DMS153 treated with DMSO at 0.1 percent for 48 hours (cell line): ENCODE measurements around the gene TNN.

Source experiments
- DNase-seq: peaks from one replicate; lab custom pipeline; 2025; ENCODE audit not compliant: unreplicated experiment; lab: John Stamatoyannopoulos, UW

TNN gene

DNA sequence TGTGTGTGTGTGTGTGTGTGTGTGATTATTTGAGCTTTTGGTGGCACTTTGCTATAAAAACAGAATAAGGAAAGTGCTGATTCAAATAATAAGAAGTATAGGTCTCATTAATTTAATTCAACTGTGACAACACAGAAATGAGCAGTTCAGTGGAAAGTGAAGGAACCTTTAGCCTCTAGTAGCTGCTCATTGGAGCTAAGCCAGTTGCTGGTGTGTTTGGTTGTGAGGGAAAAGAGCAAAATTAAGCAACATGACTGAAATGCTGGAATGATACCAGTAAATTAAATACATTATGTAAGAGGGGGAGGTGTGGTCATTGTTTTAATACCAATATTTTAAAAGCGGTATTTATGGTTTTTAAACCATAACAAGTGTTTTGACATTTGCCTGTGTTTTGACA, 69.7 kb downstream of the TNN start:
- DNase-seq: no peak

DNA sequence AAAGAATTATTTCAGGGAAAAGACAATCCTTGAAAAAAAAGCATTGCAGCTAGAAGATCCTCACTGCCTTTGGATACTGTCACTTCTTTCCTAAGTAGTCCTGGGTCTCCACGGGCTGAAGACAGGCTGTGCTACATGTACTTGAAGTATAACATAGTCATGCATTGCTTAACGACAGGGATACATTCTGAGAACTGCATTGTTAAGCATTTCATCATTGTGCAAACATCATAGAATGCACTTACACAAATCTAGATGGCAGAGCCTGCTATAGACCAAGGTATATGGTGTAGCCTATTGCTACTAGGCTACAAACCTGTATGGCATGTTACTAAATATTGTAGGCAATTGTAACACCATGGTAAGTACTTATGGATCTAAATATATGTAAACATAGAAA, 70.9 kb downstream of the TNN start:
- no peak for DNase-seq

DNA sequence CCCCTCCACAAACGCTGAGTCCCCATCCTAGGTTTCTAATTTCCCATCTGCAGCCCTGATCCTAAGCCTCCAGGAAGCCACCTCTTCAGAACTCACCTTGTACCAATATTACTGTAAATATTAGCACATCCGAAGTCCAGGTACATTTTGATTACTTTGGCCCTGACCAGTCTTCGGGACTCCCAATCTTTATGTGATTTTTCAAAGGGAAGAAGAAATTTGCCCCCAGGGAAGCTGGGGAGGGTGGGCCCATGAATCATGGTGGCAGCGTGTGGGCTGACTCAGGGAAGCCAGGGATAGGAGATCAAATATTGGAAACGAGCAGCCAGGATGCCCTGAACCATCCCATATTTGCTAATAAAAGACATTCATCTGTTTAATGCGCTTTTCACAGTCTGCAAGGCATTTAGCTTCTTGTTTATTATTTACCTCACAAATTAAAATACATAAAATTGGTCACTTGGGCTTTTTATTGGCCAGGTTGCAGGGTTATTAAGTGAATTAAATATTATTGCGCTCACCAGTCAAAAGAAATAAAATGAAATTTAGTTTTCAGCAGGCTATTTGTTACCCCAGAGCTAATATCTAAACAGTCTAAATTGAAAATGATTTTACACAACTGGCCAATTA, 78.4 kb downstream of the TNN start:
- no peak for DNase-seq

DNA sequence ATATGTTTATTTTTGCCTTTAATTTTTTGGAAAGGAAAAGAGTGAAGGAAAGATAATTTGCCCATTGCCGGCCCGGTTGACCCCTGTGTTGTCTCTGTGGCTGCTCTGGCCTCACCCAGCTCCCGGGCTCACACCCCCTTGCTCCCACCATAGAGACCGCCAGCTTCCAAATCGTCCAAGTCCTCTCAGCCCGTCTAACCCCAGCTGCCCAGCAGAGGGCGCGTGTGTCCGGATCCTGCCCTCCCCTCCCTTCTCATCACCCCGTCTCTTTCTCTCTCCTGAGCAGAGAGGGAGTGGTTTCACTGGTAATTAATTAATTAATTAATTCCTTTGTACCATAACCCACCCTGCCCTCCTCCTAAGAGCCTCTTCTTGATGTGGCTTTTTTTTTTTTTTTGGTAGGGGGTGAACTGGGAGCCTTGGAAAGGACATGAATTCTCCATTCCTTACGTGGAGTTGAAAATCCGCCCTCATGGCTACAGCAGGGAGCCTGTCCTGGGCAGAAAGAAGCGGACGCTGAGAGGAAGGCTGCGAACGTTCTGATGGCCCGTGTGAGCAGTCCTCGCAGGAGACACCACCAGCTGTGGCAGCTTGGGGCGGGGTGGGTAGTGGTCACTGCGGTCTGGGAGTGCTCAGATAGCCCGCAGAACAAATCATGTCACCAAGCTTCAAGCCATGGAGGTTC, 79.0 kb downstream of the TNN start:
- DNase-seq: peak; percentile 57

DNA sequence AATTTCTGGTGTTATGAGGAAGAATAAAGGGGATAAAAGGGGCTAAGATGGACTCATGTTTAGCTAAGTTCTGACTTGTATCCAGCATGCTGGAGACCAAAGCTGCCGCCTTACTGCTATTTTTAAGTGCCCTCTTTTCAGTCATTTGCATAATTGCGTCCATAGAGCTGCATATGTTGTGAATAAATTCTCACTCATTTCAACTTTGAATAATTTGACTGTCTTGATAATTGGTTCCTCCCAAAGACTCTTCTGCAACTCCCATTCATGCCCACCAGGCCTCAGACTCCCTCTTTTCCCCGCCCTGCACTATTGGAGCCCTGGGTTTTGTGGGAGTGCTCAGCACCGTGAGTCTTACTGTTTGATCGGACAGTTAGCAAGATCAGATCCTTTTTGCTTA, 79.9 kb downstream of the TNN start:
- no peak for DNase-seq

DNA sequence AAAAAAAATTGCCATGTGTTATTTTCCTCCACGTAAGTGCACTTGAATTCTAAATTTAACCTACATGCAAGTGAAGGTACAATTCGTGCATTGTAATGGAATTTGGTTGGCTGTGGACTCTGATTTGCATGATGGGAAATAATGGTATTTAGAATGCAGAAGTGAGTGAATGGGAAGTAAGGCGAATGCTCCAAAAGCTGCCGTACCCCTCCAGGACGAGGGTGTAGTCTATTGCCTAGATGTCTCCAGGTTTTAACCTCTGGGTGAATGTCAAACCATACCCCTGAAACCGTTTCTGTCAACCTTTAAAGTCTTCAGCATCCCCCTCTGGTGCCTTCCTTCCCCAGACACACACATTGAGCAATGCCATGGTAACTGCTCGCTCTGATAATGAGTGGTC, 80.4 kb downstream of the TNN start:
- DNase-seq: no peak

DNA sequence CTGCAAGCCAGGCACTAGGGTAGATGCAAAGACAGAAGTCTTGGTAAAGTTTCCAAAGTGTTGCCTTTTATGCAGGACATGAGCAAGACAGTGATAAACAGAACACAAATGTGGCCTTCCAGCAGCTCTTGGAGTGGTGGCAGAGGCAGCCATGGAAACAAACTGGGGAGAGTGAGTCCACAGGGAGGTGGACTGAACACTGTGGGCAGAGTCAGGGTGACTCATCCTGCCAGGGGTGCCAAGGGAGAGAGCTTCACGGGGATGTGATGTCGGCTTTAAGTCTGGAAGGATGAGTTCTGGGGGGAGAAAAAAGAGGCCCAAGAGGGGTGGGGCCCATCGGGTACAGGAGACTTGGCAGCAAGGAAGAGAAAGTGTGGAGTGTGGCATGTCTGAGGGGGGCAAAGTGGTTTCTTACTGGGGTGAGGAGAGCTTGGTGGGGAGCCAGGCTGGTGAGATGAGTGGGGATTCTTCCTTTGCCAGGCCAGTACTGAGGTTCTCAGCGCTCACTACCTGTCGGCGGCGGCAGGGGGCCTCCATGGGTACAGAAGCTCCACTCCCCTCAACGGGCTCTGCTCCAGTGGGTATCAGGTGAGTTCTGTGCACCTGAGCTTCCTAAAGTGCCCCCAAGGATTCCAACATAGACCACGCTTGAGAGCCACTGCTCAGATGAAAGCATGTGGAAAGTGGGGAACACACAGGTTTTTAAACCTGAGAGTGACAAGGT, 83.1 kb downstream of the TNN start:
- no peak for DNase-seq

DNA sequence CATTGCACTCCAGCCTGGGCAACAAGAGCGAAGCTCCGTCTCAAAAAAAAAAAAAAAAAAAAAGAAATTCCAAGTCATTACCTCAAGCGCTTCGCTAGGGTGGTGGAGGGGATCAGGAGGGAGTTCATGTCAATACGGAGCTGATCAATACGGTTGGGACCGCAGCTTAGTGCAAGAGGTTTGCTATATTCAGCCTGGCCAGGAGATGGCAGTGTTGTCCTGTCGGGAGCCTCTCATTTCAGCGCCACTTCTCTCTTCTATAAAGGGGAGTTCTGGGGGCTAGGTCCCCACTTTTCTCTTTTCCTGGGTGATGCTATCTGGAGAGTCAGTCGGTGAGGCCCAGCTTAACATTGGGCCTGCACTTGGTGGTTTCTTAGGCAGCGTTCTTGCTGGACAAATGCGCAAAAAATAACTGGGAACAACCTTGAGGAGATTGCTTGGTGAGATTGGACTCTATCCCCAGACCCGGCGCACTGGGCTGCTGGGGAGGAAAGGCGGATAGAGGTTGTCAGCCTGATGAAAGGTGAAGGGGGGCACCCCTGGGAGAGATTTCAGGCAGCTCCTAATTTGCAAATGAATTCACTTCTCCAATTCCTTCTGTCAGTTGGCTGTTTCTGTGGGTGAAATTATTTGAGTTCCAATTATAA, 84.5 kb downstream of the TNN start:
- DNase-seq: peak; percentile 64

DNA sequence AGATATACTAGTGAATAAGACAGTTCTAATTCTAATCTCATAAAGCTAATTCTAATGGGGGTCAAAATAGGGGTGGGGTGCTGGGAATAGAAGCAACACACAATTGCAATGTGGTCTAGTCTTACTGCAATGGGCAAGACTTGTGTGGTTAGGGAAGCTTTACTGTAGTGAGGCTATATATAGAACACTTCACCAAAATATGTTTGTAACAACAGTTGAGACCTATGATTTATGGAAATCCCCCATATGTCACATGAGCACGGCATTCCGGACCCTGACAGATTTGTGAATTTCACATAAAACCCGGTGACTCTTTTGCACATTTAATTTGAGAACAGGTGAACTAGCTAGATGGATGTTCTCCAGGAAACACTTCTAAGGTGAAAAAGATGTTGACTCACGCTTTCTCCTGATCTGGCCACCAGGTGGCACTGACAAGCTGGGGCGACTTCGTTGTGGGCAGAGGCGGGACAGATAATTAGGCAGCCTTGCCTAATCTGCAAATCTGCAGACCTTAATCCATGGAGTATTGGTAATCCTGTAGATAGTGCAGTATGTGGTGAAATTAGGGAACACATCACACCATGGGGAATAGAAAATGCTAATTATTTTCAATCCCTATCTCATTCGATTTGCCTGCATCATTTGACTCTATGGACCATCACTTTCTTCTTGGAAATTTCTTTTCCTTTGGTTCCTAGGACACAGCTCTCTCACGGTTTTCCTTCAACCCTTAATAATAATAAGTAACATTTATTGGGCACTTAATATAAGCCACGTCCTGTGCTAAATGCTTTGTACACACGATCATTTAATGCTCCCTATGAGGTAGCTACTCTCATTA, 87.2 kb downstream of the TNN start:
- DNase-seq: peak; percentile 77

DNA sequence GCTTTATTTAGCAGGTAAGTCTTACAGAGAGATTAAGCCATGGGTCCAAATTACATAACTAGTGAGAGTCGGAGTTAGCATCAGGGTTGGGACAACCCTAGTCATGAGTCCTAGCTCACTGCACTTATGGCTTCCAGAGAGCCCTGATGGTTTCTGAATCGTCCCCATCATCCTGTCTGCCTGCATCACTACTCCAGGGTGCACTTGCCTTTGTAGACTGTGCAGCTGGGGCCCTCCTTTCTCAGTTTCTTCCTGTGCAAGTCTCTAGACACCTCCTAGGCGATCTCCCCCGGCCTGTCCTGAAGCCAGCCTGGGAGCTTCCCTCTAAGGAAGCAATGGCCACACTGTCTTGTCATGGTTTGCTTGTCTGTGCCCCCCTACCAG, 87.8 kb downstream of the TNN start:
- no peak for DNase-seq

DNA sequence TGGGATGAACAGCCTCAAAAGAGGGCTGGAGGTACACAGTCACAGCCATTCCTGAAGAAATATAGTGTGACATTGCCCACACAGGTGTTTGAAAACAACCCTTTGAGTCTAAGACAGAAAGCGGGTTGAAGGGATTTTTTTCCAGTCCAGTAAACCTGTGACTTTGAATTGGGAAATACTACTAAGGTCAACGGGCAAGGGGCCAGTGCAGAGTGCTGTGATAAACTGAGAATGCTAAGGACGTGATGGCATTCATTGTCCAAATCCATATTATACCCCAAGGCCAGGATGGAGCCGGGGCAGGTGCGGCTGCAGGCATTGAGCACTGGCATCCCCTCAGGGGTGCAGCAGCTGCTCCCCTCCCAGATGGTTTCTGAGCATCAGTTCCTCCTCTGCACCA, 88.3 kb downstream of the TNN start:
- DNase-seq: no peak

DNA sequence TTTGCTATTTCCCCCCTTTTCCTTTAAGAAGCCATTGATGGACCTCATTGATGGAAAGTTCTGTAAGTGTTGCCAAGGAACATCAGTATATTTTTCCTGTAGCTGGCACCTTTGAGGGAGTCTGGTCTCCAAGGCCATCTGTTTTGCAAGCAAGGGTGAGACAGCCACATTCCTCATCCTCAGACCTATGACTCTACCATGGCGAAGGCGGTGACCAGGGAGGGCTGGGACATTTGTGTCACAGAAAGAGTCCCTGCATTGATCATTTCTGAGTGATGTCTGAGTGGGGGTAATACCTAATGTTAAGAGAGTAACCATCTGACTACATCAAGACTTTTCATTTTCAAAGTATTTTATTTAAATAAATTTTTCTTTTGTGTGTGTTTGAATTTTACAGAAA, 89.6 kb downstream of the TNN start:
- DNase-seq: no peak

DNA sequence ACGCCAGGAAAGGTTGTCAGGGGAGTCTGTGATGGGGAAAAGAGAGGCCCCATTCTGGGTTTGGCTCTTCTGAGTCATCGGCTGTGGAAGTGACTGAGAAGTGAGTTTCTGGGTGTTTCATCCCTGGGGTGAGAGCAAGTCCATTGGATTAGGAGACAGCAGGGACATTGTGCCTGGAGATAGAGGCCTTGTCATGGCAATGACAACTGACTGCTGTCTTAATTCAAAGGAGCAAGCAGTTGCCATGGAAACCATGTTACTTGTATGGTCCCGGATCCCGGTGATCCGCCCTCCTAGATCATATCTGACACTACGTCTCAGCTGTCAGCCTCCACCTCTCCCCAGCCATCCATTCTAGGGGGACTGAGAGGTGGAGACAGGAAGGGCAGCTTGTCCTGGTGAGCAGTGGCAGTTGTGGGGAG, 90.5 kb downstream of the TNN start:
- DNase-seq: no peak

DNA sequence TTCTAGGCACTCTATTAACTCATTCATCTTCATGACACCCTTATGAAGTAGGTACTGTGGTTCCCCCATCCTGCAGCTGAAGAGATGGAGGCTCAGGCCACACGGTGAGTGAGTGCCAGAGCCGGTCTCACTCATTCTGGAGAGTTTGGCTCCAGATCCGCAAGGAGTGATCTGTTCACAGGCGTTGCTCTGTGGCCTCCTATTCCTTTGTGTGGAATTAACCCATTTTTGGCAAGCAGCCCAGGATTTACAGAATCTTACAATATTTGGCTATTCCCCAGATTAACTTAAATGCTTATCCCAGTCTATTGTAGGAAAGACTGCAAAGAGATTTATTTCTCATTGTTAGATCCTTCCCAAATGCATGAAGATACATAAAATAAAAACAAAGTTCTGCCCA, 95.3 kb downstream of the TNN start:
- DNase-seq: no peak

DNA sequence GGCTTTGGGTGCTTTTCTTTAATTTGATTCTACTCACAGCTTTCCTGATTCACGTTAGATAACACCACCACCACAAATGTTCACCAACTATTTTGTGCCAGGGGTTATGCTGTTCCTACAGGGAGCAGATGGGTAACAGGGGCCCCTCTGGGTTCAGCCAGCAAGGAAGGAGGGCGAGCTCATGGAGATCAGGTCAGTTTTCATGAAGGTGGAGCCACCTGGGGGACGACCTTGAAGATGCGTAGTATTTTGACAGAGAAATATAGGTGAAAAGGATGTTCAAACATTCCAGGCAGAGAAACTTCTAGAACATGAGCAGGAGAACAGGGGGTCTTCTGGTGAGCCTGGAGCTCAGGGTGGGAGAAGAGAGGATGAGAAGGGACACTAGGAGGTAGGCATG, 96.1 kb downstream of the TNN start:
- no peak for DNase-seq

DNA sequence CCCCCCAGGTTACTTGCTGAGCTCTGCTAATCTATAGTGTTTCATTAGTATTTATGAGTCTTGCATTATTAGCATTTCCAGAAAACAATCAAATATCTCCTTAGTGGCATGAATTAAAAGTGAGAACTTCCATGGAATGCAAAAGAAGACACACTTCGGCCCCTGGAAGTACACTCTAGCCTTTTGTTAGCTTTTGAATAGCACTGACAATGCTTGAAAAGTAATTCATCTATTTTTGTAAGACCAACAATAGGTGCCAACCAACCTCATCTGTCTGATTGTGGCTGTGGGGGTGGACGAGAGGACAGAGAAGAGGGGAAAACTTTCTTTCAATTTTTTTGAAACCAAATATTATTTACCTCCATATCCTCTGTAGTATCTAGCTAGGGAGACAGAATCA, 97.1 kb downstream of the TNN start:
- no peak for DNase-seq

DNA sequence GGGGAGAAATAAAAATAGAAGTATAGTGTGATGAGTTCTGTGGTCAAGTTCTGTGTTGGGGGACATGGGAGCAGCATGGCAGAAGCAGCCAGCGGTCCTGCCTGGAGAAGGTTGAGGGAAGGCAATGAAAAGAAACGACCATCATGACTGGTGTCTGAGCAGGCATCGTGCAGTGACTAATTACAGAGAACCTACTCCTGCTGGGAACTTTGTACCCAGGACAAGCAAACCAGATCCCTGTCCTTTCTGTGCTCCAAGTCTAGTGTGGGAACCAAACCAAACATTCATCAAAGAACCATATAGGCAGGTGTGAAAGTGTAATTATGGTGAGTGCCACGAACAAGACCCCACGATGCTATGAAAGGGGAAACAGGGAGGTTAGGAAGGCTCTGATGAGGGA, 99.1 kb downstream of the TNN start:
- DNase-seq: no peak

DNA sequence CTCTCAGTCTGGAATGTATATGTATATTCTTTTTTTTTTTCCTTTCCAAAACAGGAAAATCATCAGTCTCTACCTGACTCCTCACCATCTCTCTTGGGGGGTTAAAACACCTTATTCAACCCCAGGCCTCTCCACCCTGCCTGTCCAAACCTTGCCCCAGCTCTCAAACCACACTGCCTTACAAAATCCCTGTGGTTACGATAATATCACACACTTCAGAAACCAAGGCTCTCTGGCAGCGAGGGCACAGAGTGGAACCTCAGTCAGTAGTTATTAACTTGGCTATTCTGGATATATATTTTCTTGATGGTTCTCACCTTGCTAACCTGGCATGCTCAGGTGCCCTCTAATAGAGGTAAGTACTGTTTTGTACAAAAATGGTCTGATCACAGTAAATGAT, 100.2 kb downstream of the TNN start:
- no peak for DNase-seq

DNA sequence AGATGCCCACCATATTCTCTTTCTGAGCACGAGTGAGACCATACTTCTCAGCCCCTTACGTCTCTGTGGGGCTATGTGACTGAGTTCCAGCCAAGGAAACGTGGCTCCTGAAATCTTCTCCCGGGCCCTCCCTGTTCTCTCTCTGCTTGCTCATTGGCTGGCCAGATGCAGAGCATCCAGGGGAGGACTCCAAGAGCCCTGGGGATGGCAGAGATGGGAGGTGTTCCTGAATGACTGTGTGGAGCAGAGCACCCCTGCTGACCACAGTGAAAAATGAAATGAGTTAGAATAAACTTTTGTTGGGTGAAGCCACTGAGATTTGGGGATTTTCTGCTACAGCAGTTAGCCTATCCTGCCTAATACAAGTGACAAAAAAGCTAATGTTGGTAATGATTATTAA, 101.1 kb downstream of the TNN start:
- no peak for DNase-seq

DNA sequence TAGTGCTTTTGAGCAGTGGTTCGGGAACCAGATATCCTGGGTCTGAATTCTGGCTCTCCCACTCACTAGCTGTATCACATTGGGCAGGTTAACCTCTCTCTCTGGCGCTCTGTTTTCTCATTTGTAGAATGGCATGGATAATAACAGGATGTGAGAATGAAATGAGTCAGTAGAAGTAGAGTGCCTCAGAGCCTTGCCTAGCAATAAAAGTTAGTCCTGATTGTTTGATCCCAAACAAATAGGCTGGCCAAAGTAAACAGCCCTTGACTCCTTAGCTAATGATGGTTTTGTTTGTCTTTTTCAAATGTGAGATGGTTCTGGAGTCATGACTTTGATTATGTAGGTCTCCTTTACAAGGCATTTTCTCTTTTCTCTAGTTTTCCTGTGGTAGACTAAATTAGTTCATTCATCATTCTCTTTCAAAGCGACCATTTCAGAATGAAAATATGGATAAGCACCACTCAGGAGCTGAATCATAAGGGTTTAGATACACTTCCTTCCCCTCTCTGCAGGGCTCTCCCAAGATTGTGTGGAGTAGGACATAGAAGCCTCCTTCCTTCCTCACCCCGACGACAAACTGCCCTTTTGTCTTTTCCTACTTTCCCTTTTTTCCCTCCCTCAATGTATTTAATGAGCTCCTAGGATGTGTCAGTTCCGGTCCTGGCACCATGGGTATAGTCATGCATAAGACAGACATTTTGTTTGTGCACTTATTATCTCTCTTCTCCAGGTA, 101.8 kb downstream of the TNN start:
- peak; percentile 94 for DNase-seq
